HCEC 1CT (cell line): Measurements from ENCODE around the gene HDAC4.

Experiments
- DNase-seq: peaks from one replicate; pipeline ENCODE4 v3.0.0-alpha.2; 2017

The HDAC4 gene

GRCh38 chr2:239093952-239094351, 306.9 kb downstream of the HDAC4 start:
- no peak for DNase-seq

- no peak for DNase-seq
These were observed 307.3 kb downstream of the HDAC4 start for GRCh38 chr2:239093542-239093941.

- no peak for DNase-seq
These were observed 308.1 kb downstream of the HDAC4 start for GRCh38 chr2:239092571-239093294.

- DNase-seq, result no peak
These were observed 310.9 kb downstream of the HDAC4 start for GRCh38 chr2:239089884-239090283.

DNA sequence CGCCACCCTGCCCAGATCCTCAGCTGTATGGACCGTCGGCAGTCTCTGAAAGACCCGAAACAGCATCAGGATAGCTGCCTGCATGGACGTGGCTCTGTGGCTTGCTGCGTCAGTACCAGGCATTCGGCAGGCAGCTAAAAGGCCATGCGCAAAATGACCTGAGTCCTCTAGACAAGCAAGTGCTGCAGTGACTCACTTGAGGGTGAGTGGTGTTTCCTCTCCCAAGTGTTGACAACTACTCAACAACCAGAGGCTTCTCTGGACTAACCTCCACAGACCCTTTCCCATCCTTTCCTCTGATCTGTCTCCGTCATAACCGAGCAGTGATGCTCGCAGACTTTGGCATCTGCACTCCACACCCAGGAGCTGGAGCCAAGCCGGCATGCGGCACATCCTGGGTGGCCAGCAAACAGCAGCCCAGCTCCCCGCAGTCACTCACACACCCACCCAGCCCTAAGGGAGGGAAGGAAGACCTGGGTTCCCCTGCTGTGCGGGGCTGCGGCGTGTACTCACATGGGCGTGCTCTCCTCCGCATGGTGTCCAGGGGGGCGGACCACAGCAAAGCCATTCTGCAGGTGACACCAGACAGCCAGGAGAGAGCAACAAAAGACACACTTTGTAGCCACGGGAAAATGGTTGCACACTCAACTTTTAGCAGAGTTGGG, 313.6 kb downstream of the HDAC4 start:
- no peak for DNase-seq

DNA sequence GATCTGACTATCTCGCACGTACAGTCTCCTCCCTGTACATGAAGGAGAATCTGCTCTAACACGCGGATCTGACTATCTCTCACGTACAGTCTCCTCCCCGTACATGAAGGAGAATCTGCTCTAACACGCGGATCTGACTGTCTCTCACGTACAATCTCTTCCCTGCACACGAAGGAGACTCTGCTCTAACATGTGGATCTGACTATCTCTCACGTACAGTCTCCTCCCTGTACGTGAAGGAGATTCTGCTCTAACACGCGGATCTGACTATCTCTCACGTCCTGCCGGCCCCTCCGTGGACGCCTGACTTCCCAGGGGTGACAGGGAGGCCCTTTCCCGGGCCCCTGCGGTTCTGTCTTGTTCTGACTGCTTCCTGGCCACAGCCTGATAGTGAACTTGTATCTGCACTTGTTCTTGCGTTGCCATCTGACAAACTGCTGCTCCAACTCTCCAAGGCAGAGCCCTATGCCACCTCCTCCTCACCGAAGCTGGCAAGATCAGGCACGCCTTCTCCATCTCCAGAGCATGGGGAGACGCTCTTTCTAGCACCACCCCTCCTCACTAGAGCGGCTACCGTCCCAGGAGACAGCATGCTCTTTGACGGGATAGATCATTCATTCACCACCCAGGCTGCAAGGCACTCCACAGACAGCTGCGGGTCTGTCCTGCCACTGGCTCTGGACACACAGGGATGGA, 314.3 kb downstream of the HDAC4 start:
- no peak for DNase-seq

- DNase-seq, result no peak
These were observed 315.4 kb downstream of the HDAC4 start for GRCh38 chr2:239085201-239085992.

DNA sequence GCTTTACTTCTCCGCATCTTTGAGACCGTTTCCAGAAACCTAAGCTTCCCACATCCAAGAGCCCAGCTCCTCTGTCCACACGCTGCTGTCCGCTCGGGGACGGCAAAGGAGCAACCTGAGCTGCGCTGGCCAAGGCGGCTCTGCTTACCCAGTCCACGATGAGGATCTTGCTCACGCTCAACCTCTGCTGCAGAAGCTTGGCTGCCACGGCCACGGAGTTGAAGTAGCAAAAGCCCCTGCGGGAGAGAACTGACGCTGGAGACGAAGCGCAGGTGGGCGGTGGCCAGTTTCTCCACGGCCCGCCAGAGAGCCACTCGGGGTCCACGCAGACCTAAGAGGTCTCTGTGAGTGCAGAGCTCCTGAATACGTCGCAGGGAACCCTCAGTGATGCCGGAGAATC, 316.8 kb downstream of the HDAC4 start:
- DNase-seq, result no peak

GRCh38 chr2:239082425-239082824, 318.4 kb downstream of the HDAC4 start:
- DNase-seq, result no peak

- no peak for DNase-seq
These were observed 319.2 kb downstream of the HDAC4 start for GRCh38 chr2:239081622-239082021.

GRCh38 chr2:239081046-239081445, 319.8 kb downstream of the HDAC4 start:
- DNase-seq, result no peak

DNA sequence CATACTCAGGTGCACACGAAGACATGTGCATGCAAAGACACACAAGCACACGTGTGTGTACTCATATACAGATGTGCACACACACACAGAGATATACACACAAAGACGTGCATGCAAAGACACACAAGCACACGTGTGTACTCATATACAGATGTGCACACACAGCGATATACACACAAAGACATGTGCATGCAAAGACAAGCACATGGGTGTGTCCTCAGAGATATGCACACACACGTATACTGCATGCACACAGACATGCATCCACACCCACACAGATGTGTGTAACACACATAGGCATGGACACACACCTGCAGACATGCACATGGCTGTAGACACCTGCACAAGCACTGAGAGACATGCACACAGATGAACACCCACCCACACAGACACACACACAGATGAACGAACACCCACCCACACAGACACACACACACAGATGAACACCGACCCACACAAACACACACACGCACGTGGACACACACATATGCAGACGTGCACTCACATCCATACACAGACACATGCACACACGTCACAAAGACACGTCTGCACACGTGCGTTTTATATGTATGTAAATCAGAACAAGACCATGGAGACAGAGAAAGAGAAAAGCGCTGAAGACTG, 321.0 kb downstream of the HDAC4 start:
- no peak for DNase-seq

DNA sequence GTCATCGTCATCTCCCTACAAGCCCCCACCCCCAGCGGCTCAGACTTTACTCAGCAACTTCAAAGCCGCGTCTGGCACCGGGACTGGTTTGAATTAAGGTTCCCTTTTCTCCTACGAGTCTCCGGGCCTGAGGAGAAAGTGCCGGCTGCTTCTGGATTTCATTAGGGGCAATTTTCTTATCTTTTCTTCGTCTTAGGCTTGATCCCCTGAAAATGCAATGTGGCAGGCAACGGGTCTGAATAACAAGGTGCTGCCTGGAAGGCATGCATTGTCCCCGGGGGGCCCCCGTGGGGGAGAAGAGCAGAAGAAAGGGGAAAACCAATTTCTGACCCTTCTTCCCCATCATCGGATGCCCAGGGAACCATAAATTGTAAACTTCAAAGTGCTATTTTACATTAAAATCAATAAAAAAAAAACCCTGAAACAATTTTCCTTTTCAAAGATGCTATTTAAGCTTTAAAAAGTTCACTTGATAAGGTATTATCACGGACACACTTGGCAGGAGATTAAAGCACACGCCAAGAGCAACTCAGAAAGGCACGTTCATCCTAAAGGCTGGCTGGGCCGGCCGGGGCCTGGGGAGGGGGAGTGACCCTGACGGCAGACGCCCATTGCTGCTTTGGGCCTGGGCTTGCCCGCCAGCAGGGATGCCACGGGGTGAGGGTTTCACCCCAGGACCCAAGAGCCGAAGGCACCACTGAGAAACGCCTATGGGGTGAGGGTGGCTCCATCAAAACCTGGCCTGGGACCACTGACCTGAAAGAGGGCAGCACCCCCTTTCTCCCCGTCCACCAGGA, 322.5 kb downstream of the HDAC4 start:
- DNase-seq, result no peak

- DNase-seq, result no peak
These were observed 323.6 kb downstream of the HDAC4 start for GRCh38 chr2:239077260-239077659.

DNA sequence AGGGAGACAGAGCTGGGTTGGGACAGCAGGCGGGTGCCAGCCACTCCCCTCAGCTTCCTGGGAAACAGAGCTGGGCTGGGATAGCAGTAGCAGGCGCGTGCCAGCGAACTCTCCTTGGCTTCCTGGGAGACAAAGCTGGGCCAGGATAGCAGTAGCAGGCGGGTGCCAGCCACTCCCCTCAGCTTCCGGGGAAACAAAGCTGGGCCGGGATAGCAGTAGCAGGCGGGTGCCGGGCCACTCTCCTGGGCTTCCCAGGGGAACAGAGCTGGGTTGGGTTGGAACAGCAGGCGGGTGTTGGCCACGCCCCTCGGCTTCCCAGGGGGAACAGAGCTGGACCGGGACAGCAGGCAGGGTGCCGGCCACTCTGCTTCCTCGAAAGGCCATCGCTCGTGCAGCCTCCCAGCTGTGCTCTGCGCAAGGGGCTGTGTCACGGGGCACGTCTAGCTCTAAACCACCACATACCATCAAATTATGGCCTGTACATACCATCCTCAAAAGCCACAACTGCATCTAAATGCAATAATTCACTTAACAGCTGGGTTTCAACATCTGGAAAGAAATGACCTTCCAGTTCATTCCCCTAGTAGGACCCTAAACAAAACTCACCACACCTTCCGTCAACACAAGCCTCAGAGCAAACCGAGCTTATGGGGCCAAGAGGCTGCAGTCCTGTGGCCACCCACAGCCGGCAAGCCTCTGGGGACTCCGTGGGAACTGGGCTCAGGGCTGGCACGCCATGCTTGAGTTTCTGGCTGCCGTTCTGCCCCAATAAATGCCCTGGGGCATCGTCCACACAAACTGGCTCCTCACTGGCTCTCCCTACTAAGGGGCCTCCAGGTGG, 324.7 kb downstream of the HDAC4 start:
- no peak for DNase-seq

DNA sequence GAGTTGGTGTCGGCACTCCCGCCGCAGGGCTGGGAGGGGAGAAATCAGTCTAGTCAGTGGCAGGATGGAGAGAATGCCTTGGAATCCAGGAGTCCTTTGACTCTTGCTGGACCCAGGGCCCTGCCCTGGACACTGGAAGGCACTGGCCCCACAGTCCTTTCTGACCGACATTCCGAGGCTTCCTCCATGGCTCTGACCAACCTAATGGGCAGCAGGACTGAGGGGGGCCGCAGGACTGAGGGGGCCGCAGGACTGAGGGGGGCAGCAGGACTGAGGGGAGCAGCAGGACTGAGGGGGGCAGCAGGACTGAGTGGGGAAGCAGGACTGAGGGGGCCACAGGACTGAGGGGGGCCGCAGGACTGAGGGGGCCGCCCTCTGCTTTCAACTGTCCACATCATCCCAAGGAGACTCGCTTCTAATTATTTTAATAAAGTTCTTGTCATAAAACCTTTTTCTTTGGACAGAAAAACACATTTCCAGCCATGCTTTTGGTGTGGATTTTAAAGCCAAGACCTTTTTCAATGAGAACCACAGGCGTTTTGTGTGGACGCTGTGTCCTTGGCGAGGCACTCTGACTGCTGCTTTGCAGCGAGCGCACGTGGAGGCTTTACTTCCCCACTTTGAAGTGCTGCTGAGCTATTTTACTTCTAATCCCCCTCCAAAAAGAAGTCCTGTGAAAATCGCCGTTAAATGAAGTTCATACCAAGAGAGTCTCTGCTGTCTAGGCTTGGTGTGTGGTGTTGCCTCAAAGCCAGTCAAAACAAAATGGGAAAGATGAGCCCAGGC, 326.9 kb downstream of the HDAC4 start:
- DNase-seq, result no peak

- no peak for DNase-seq
These were observed 327.6 kb downstream of the HDAC4 start for GRCh38 chr2:239073270-239073669.

GRCh38 chr2:239072786-239073185, 328.0 kb downstream of the HDAC4 start:
- no peak for DNase-seq

GRCh38 chr2:239070466-239070865, 330.4 kb downstream of the HDAC4 start:
- DNase-seq, result no peak
